ENCODE data around the gene SH3PXD2A. TPM values are rescaled to one million over a fixed set of nuclear protein-coding genes. Genes with fewer than 3 reads are reported as not detected.

SH3PXD2A gene
- total RNA-seq, 2 experiments from 2014 or later = 6.5 to 7.4 TPM

- H3K36me3 Mint-ChIP-seq (ENCODE audit: low read depth) = peaks cover 22% of the 10 kb centered on the region
- peaks cover 45% of the 10 kb centered on the region for H3K4me1 Mint-ChIP-seq (ENCODE audit: low read depth)
- no peak for DNase-seq
Measured at GRCh38 chr10:103890688-103891087, 35.3 kb upstream of the SH3PXD2A start.

GRCh38 chr10:103890194-103890658 lies 34.9 kb upstream of the SH3PXD2A start:
- peak; percentile 46 for DNase-seq
- peaks cover 41% of the 10 kb centered on the region for H3K4me1 Mint-ChIP-seq (ENCODE audit: low read depth)

More at GRCh38 chr10:103890688-103891087, 35.3 kb upstream of the SH3PXD2A start:
- ChIA-PET POLR2A (interaction anchor here (0.9 to 1.6 kb wide), 5 partner anchors 12 to 231 kb away, joined by 3 to 6 read pairs (median 4); partner anchors contain the start of gene SFR1), CTCF (interaction anchor here (1.1 to 1.8 kb wide), 13 partner anchors 11 to 384 kb away, joined by 3 to 11 read pairs (median 4); partner anchors contain the start of gene SFR1)
- no peak for TF ChIP-seq CTCF (IDR thresholded peaks at IDR 0.05)
- Mint-ChIP-seq H3K27ac (peak overlapping the region; percentile 79), H3K9me3 (no peaks in the 10 kb centered on the region), H3K4me3 (no peak overlapping the region), H3K27me3 (no peaks in the 10 kb centered on the region)
- intact Hi-C loops (cut with micrococcal nuclease) = no loop called here
- no peak for ATAC-seq

GRCh38 chr10:103889121-103889720 lies 33.8 kb upstream of the SH3PXD2A start:
- ChIA-PET CTCF (interaction anchor here (0.9 to 2.6 kb wide), 14 partner anchors 12 to 385 kb away, joined by 3 to 15 read pairs (median 4); partner anchors contain the start of gene SFR1), POLR2A (interaction anchor here (1.4 to 1.5 kb wide), 2 partner anchors 20 to 22 kb away, joined by 4 to 5 read pairs; no protein-coding TSS in a partner anchor)
- no peak for TF ChIP-seq CTCF (IDR thresholded peaks at IDR 0.05)
- no peak for DNase-seq
- H3K36me3 Mint-ChIP-seq (ENCODE audit: low read depth) = peaks cover 16% of the 10 kb centered on the region
- intact Hi-C loops (cut with micrococcal nuclease) = loop anchor here (2.0 to 10.0 kb wide), 2 partner anchors 234 to 316 kb away; partner anchors contain the start of gene SFR1
- H3K4me1 Mint-ChIP-seq (ENCODE audit: low read depth) = peaks cover 32% of the 10 kb centered on the region
- no peaks in the 10 kb centered on the region for H3K27me3 Mint-ChIP-seq
- peak overlapping the region; percentile 65 for H3K27ac Mint-ChIP-seq
- H3K4me3 Mint-ChIP-seq = no peak overlapping the region
- no peak for ATAC-seq
- H3K9me3 Mint-ChIP-seq = no peaks in the 10 kb centered on the region

More at GRCh38 chr10:103890194-103890658, 34.9 kb upstream of the SH3PXD2A start:
- Mint-ChIP-seq H3K36me3 (ENCODE audit: low read depth) (peaks cover 19% of the 10 kb centered on the region), H3K27ac (peak overlapping the region; percentile 79), H3K27me3 (no peaks in the 10 kb centered on the region), H3K4me3 (no peak overlapping the region), H3K9me3 (no peaks in the 10 kb centered on the region)
- ChIA-PET CTCF (interaction anchor here (0.8 to 2.6 kb wide), 18 partner anchors 11 to 384 kb away, joined by 3 to 15 read pairs (median 3); partner anchors contain the start of gene SFR1), POLR2A (interaction anchor here (0.9 to 1.6 kb wide), 5 partner anchors 12 to 231 kb away, joined by 3 to 6 read pairs (median 4); partner anchors contain the start of gene SFR1)
- intact Hi-C loops (cut with micrococcal nuclease) = no loop called here
- TF ChIP-seq CTCF (IDR thresholded peaks at IDR 0.05) = no peak
- peak; percentile 57 for ATAC-seq

- POLR2A ChIA-PET = interaction anchor here (0.9 to 1.4 kb wide), 4 partner anchors 14 to 233 kb away, joined by 3 to 5 read pairs (median 3); partner anchors contain the start of gene STN1
Measured at GRCh38 chr10:103888113-103888841, 32.9 kb upstream of the SH3PXD2A start.

More at GRCh38 chr10:103888113-103888841, 32.9 kb upstream of the SH3PXD2A start:
- H3K36me3 Mint-ChIP-seq (ENCODE audit: low read depth) = peaks cover 16% of the 10 kb centered on the region
- peak overlapping the region; percentile 65 for H3K27ac Mint-ChIP-seq
- H3K4me1 Mint-ChIP-seq (ENCODE audit: low read depth) = peaks cover 27% of the 10 kb centered on the region
- peak; percentile 91 for TF ChIP-seq CTCF (IDR thresholded peaks at IDR 0.05)
- H3K4me3 Mint-ChIP-seq = no peak overlapping the region
- CTCF ChIA-PET = interaction anchor here (0.6 to 6.6 kb wide), 48 partner anchors 9 to 386 kb away, joined by 3 to 79 read pairs (median 5); partner anchors contain the start of genes GSTO1, SFR1 and SH3PXD2A
- H3K27me3 Mint-ChIP-seq = no peaks in the 10 kb centered on the region
- ATAC-seq (peak; percentile 88), DNase-seq (peak; percentile 33)
- intact Hi-C loops (cut with micrococcal nuclease) = loop anchor here (2.0 to 10.0 kb wide), 2 partner anchors 235 to 317 kb away; partner anchors contain the start of gene SFR1
- H3K9me3 Mint-ChIP-seq = no peaks in the 10 kb centered on the region

All from activated CD8-positive, alpha-beta T cell treated with anti-CD3 and anti-CD28 coated beads for 36 hours (primary cell).